GM04503 (cell line): Measurements from ENCODE around the gene DMBX1.

ENCODE experiments used
- DNase-seq: peaks from one replicate; pipeline ENCODE4 v3.0.0-alpha.2; 2012; ENCODE audit warnings: low read depth

Gene DMBX1

GRCh38 chr1:46483589-46483988, 6.0 kb upstream of the DMBX1 start:
- DNase-seq: no peak

GRCh38 chr1:46484783-46485490, 4.7 kb upstream of the DMBX1 start:
- no peak for DNase-seq

GRCh38 chr1:46485564-46486431, 3.8 kb upstream of the DMBX1 start:
- no peak for DNase-seq

GRCh38 chr1:46486432-46487015, 3.1 kb upstream of the DMBX1 start:
- DNase-seq: no peak

GRCh38 chr1:46487818-46488218, 1.8 kb upstream of the DMBX1 start:
- no peak for DNase-seq

- no peak for DNase-seq
Measured at GRCh38 chr1:46488343-46489168, 1.1 kb upstream of the DMBX1 start.

GRCh38 chr1:46489169-46489637, 433 bp upstream of the DMBX1 start:
- no peak for DNase-seq

GRCh38 chr1:46490406-46490655, 695 bp downstream of the DMBX1 start:
- DNase-seq: no peak

- DNase-seq: no peak
Measured at GRCh38 chr1:46490656-46491442, 1.2 kb downstream of the DMBX1 start.

- DNase-seq: no peak
Measured at GRCh38 chr1:46491443-46492268, 2.0 kb downstream of the DMBX1 start.

- DNase-seq: no peak
Measured at GRCh38 chr1:46492269-46492853, 2.7 kb downstream of the DMBX1 start.

GRCh38 chr1:46492871-46493270, 3.2 kb downstream of the DMBX1 start:
- DNase-seq: no peak

- DNase-seq: no peak
Measured at GRCh38 chr1:46493316-46494032, 3.8 kb downstream of the DMBX1 start.

GRCh38 chr1:46494910-46495309, 5.3 kb downstream of the DMBX1 start:
- DNase-seq: no peak

- no peak for DNase-seq
Measured at GRCh38 chr1:46495778-46496177, 6.1 kb downstream of the DMBX1 start.

- DNase-seq: no peak
Measured at GRCh38 chr1:46496505-46496904, 6.9 kb downstream of the DMBX1 start.

- DNase-seq: no peak
Measured at GRCh38 chr1:46497020-46497419, 7.4 kb downstream of the DMBX1 start.

- no peak for DNase-seq
Measured at GRCh38 chr1:46497665-46498064, 8.0 kb downstream of the DMBX1 start.

GRCh38 chr1:46501528-46501927, 11.9 kb downstream of the DMBX1 start:
- no peak for DNase-seq

GRCh38 chr1:46503421-46503820, 13.8 kb downstream of the DMBX1 start:
- no peak for DNase-seq
